Tibial nerve (tissue), 4 donors: Measurements from ENCODE around the gene GATA5. TPM values are rescaled to one million over a fixed set of nuclear protein-coding genes. Genes with fewer than 3 reads are reported as not detected.

Experiments
- DNase-seq, 2 donors: peaks; one replicate each; pipeline ENCODE4 v3.0.0-alpha.2; 2019; ENCODE audit warnings: low spot score in 2 of 2
- H3K27ac ChIP-seq, 4 donors: fragments of 200-600 bp; sonication (generic) in 3 of 4; one replicate each; pipeline ENCODE4 v1.5.1; 2017 to 2019; ENCODE audit warnings: mild to moderate bottlenecking in 1 of 4
- H3K27me3 ChIP-seq, 2 donors: fragments of 200-600 bp; sonication (generic) in 1 of 2; one replicate each; pipeline versions ENCODE4 v1.5.1 to v1.6.0; 2017 to 2019
- H3K36me3 ChIP-seq, 3 donors: fragments of 200-600 bp; sonication (generic); one replicate each; pipeline ENCODE4 v1.5.1; 2018 to 2019
- H3K4me1 ChIP-seq, 4 donors: fragments of 200-600 bp; sonication (generic) in 3 of 4; one replicate each; pipeline ENCODE4 v1.5.1; 2017 to 2019
- H3K4me3 ChIP-seq, 4 donors: fragments of 200-600 bp; sonication (generic) in 3 of 4; one replicate each; pipeline ENCODE4 v1.5.1; 2017 to 2019; ENCODE audit warnings: mild to moderate bottlenecking in 1 of 4, moderate library complexity in 1 of 4
- H3K9me3 ChIP-seq, 4 donors: fragments of 200-600 bp; sonication (generic) in 3 of 4; one replicate each; pipeline ENCODE4 v1.5.1; 2017 to 2019
- CTCF ChIP-seq, 5 experiments: fragments of 200-600 bp in 3 of 5; fragments of 450-650 bp in 2 of 5; sonication (generic) in 3 of 5; IDR thresholded peaks; one replicate each; pipeline ENCODE4 v1.5.1; 2016 to 2019; ENCODE audit warnings: antibody characterized with exemption in 5 of 5, mild to moderate bottlenecking in 3 of 5, moderate library complexity in 2 of 5
- EP300 ChIP-seq, 2 donors: sonication (generic); formaldehyde crosslinking; IDR thresholded peaks; one replicate each; pipeline ENCODE4 v1.6.1; 2017; ENCODE audit warnings: antibody characterized with exemption in 2 of 2, mild to moderate bottlenecking in 1 of 2
- POLR2A ChIP-seq, 2 donors: fragments of 450-650 bp; IDR thresholded peaks; one replicate each; pipeline ENCODE4 v1.6.1; 2017; ENCODE audit warnings: antibody characterized with exemption in 2 of 2, mild to moderate bottlenecking in 2 of 2, moderate library complexity in 2 of 2
- WGBS, 2 donors: methylation state at CpG; one replicate each; pipeline ENCODE4 v1.1.5; 2018; 5-methylcytosine and 5-hydroxymethylcytosine counted together
- total RNA-seq, 4 donors: library from RNA; depleted of rRNA; stranded (reverse); fragments of >200 nt; gene quantifications; one replicate each; pipeline ENCODE4 v1.1.0, GENCODE V29; 2016

GATA5 gene
- total RNA-seq, 4 donors from 2014 or later: 0.20 TPM; not detected in 3

GRCh38 chr20:62430311-62430853 is 45.4 kb downstream of the GATA5 start:
- WGBS, 2 donors: 72 to 73% methylated on average over 9 of the region's 10 CpGs
- Histone ChIP-seq H3K27ac (no peak overlapping the region), H3K9me3 (no peaks in the 10 kb centered on the region), H3K4me1 (peaks cover 0 to 7% (median 0%) of the 10 kb centered on the region in 4 donors), H3K36me3 (no peaks in the 10 kb centered on the region), H3K4me3 (no peak overlapping the region), H3K27me3 (peaks cover 0 to 58% of the 10 kb centered on the region in 2 donors)
- TF ChIP-seq CTCF (IDR thresholded peaks at IDR 0.05) (no peak), EP300 (IDR thresholded peaks at IDR 0.05) (no peak), POLR2A (IDR thresholded peaks at IDR 0.05) (no peak)
- DNase-seq: no peak

GRCh38 chr20:62429455-62430310 is 46.1 kb downstream of the GATA5 start:
- no peak overlapping the region for H3K27ac ChIP-seq
- DNase-seq: no peak
- H3K36me3 ChIP-seq: no peaks in the 10 kb centered on the region
- H3K27me3 ChIP-seq: peaks cover 0 to 58% of the 10 kb centered on the region in 2 donors
- 65 to 68% methylated on average over 16 to 19 of the region's 23 CpGs for WGBS, 2 donors
- H3K4me1 ChIP-seq: peaks cover 0 to 7% (median 0%) of the 10 kb centered on the region in 4 donors
- no peak overlapping the region for H3K4me3 ChIP-seq
- TF ChIP-seq POLR2A (IDR thresholded peaks at IDR 0.05): no peak
- no peak for TF ChIP-seq CTCF (IDR thresholded peaks at IDR 0.05)
- no peak for TF ChIP-seq EP300 (IDR thresholded peaks at IDR 0.05)
- no peaks in the 10 kb centered on the region for H3K9me3 ChIP-seq

- H3K36me3 ChIP-seq: no peaks in the 10 kb centered on the region
- 32 to 41% methylated on average over 29 to 30 of the region's 31 CpGs for WGBS, 2 donors
- peaks cover 0 to 2% (median 0%) of the 10 kb centered on the region in 4 donors for H3K4me1 ChIP-seq
- no peak for DNase-seq
- no peak overlapping the region for H3K27ac ChIP-seq
- no peaks in the 10 kb centered on the region for H3K9me3 ChIP-seq
- no peak overlapping the region for H3K4me3 ChIP-seq
- H3K27me3 ChIP-seq: peaks cover 0 to 62% of the 10 kb centered on the region in 2 donors
- TF ChIP-seq CTCF (IDR thresholded peaks at IDR 0.05): no peak
- no peak for TF ChIP-seq POLR2A (IDR thresholded peaks at IDR 0.05)
- TF ChIP-seq EP300 (IDR thresholded peaks at IDR 0.05): no peak
Measured at GRCh38 chr20:62428396-62429295, 47.1 kb downstream of the GATA5 start.

GRCh38 chr20:62428002-62428372 is 47.8 kb downstream of the GATA5 start:
- H3K27me3 ChIP-seq: peaks cover 0 to 64% of the 10 kb centered on the region in 2 donors
- H3K9me3 ChIP-seq: no peaks in the 10 kb centered on the region
- WGBS, 2 donors: 77 to 89% methylated on average over 8 of the region's 10 CpGs
- TF ChIP-seq EP300 (IDR thresholded peaks at IDR 0.05) (no peak), CTCF (IDR thresholded peaks at IDR 0.05) (no peak), POLR2A (IDR thresholded peaks at IDR 0.05) (no peak)
- DNase-seq: no peak
- H3K36me3 ChIP-seq: no peaks in the 10 kb centered on the region
- H3K27ac ChIP-seq: no peak overlapping the region
- H3K4me3 ChIP-seq: no peak overlapping the region
- H3K4me1 ChIP-seq: no peaks in the 10 kb centered on the region
